Omental fat pad (tissue), 4 donors: ENCODE results near the gene KCNE3. TPM values are rescaled to one million over a fixed set of nuclear protein-coding genes. Genes with fewer than 3 reads are reported as not detected.

ENCODE experiments used
- ATAC-seq: fragments of 150-250 bp; one replicate; pipeline ENCODE4 v1.9.1; 2016; ENCODE audit warnings: mild to moderate bottlenecking, moderate library complexity; ENCODE audit not compliant: low FRiP score
- DNase-seq: peaks from one replicate; pipeline ENCODE4 v3.0.0-alpha.2; 2019; ENCODE audit warnings: low spot score
- total RNA-seq, 4 donors: library from RNA; depleted of rRNA; stranded (reverse); fragments of >200 nt; gene quantifications; one replicate each; pipeline ENCODE4 v1.1.0, GENCODE V29; 2016
- TF ChIP-seq, protein P1 (sequence below), 3 donors: fragments of 450-650 bp; IDR thresholded peaks; one replicate each; pipeline ENCODE4 v1.5.1; 2016 to 2017; ENCODE audit warnings: antibody characterized with exemption in 3 of 3, mild to moderate bottlenecking in 3 of 3, moderate library complexity in 2 of 3

KCNE3 gene
- total RNA-seq, 4 donors from 2014 or later = 8.9 to 18.1 (median 11.0) TPM

DNA sequence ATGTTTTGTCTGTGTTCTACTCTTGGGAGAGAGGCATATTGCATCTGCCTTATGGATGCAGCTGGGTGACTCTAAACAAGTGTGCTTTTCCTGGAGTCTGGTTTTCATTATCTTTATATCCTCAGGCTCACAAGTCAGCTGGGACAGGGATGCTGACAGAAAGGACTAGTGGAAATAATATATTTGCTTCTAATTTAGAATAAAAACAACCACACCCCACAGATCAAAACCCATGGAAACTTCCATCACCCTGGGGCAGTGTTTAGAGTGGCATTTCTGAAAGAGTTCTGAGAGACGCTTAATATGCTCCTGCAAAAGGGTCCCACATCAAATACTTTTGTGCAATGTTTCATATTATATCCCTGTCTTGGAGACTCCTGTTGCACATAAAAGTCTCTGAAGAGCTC is 20.8 kb downstream of the KCNE3 start:
- TF ChIP-seq, protein P1, sequence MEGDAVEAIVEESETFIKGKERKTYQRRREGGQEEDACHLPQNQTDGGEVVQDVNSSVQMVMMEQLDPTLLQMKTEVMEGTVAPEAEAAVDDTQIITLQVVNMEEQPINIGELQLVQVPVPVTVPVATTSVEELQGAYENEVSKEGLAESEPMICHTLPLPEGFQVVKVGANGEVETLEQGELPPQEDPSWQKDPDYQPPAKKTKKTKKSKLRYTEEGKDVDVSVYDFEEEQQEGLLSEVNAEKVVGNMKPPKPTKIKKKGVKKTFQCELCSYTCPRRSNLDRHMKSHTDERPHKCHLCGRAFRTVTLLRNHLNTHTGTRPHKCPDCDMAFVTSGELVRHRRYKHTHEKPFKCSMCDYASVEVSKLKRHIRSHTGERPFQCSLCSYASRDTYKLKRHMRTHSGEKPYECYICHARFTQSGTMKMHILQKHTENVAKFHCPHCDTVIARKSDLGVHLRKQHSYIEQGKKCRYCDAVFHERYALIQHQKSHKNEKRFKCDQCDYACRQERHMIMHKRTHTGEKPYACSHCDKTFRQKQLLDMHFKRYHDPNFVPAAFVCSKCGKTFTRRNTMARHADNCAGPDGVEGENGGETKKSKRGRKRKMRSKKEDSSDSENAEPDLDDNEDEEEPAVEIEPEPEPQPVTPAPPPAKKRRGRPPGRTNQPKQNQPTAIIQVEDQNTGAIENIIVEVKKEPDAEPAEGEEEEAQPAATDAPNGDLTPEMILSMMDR (IDR thresholded peaks at IDR 0.05) = no peak
- DNase-seq (no peak), ATAC-seq (no peak)

DNA sequence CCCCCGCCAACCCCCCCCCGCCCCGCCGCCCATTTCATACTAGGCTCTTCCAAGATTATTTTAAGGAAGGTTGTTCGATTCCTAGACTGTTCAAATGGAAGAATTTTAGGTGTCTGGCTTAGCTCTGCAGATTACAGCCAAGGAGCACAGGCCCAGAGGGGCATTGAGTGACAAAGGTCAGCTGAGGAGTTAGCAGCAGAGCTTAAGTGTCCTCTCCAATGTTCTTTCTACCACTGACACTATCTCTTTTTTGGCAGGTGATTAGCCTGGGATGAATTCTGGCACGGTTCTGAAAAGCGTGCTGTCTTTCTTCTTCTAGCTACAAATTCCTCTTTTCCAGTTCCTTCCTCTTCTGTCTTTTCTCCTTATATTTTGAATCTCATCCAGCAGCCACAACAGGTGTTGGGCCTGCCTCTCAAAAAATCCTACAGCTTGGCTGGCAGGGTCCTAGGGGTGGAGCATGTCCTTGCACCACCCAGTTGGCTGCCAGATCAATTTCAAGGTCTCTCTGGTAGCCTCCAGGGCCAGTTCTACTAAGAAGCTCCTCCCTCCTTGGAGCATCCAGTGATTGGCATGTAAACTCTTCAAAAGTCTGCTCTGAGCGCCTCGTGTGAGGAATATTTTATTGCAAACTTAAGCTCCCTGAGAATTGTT is 23.0 kb downstream of the KCNE3 start:
- DNase-seq = no peak
- TF ChIP-seq, protein P1 (IDR thresholded peaks at IDR 0.05) = no peak
- ATAC-seq = no peak

DNA sequence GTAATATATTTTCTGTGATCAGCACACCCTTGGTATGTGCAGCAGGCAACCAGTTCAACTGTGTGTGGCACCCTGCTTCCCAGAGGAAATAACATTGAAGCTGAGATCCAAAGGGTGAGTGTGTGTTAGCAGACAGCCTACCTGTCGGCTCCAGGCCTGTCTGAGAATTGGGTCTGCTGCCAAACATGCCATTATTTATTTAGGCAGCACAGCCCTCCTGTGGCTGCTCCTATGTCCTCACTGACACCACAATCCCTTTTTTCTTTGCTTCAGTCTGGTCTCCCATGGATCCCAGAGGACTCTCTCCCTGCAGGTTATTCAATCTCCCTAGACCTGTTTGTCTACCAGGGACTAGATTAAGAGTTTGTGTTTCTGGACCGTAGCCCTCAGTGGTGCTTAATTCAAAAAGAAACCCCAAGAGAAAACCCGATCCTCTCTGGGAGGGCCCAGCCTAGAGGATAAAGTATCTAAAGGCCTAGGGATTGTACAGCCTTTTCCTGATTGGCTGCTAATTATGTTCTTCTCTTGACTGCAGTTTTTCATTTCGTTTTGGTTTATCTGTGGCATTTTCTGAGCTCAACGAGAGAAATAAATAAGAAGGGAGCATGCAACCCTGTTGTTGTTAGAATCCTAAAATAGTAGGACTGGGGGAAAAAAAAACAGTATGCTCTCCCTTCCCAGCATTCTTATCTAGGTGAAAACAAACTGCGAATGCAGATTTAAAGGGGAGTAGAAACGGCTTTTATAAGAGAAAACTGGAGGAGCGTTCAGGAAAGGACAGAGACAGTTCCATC is 24.1 kb downstream of the KCNE3 start:
- DNase-seq = no peak
- ATAC-seq = no peak

DNA sequence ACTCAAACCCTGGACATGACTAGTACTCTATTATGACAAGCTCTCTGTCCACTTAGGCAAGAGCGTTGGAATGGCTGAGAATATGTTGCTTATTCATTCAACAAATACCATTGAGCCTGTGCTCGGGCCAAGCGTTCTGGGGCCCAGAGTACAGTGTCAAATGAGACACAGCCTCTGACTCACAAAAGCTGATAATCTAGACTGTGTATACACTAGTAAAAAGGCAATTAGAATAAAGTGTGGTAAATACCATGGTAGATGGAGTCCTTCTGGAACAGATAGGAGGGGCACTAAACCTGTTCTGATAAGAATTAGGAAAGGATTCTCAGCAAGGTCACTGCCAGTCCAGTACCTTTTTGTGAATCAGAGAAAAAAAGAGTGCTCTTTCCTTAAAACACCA is 24.7 kb downstream of the KCNE3 start:
- TF ChIP-seq, protein P1 (IDR thresholded peaks at IDR 0.05) = no peak
- no peak for DNase-seq
- no peak for ATAC-seq

More for the DNA sequence above, 24.1 kb downstream of the KCNE3 start:
- TF ChIP-seq, protein P1 (IDR thresholded peaks at IDR 0.05) = no peak

DNA sequence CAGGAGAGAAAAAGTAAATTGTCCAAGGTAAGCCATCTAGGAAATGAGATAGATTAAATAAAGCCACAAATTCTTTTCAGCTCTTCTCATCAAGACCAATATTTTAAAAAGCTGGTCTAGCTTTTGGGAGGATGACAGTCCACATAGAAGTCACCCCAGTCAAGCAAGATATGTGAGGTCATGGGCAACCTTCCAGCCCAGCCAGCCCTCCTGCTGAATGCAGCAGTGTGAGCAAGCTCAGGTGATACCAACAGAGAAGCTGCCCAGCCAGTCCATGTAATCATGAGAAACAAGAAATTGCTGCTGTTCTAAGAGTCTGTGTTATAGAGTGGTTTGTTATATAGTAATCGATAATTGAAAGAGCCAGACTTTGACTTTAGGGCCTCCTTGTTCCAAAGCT is 28.7 kb downstream of the KCNE3 start:
- no peak for DNase-seq
- no peak for ATAC-seq
- TF ChIP-seq, protein P1 (IDR thresholded peaks at IDR 0.05) = no peak

DNA sequence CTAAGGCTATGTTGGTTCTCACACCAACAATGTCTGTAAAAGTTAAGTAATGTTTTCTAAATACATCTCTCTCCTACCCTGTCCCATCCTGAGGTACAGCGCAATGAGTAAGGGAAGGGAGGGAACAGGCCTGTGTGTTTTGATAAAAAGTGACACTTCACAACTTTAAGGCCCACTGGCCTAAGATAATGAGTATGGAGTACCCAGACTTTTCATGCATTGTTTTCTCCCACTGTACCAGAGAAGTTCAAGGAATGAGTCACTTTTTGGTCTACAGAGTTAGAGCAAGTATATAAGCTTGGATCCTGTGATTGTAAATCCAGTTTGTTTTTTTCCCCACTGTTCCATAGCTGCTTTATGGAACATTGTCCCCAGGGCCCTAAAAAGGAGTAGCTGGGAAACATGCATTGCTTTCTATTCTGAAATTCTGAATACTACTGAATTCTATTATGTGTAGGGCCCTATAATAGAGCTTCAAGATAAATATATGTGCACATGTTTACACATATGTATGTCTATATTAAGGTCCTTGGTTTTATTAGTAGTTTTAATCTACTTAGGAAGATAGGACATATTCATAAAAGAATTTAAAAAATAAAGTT is 29.8 kb downstream of the KCNE3 start:
- TF ChIP-seq, protein P1 (IDR thresholded peaks at IDR 0.05) = no peak
- no peak for ATAC-seq
- DNase-seq = no peak
